Suprapubic skin (tissue), 4 donors: ENCODE results near the gene VTI1A. TPM values are rescaled to one million over a fixed set of nuclear protein-coding genes. Genes with fewer than 3 reads are reported as not detected.

Experiments used
- DNase-seq, 2 donors: peaks; one replicate each; pipeline ENCODE4 v3.0.0-alpha.2; 2019; ENCODE audit warnings: low spot score in 2 of 2
- H3K27ac ChIP-seq: fragments of 200-600 bp; sonication (generic); one replicate; pipeline ENCODE4 v1.5.1; 2019
- H3K27me3 ChIP-seq: fragments of 200-600 bp; sonication (generic); one replicate; pipeline ENCODE4 v1.5.1; 2019
- H3K36me3 ChIP-seq: fragments of 200-600 bp; sonication (generic); one replicate; pipeline ENCODE4 v1.5.1; 2019
- H3K4me1 ChIP-seq: fragments of 200-600 bp; sonication (generic); one replicate; pipeline ENCODE4 v1.5.1; 2019
- H3K4me3 ChIP-seq: fragments of 200-600 bp; sonication (generic); one replicate; pipeline ENCODE4 v1.5.1; 2019; ENCODE audit warnings: mild to moderate bottlenecking
- H3K9me3 ChIP-seq: fragments of 200-600 bp; sonication (generic); one replicate; pipeline ENCODE4 v1.5.1; 2019
- CTCF ChIP-seq, 2 donors: fragments of 200-600 bp in 1 of 2; fragments of 450-650 bp in 1 of 2; sonication (generic) in 1 of 2; IDR thresholded peaks; one replicate each; pipeline ENCODE4 v1.5.1; 2016 to 2019; ENCODE audit warnings: antibody characterized with exemption in 2 of 2, mild to moderate bottlenecking in 1 of 2, moderate library complexity in 1 of 2
- EP300 ChIP-seq: sonication (generic); formaldehyde crosslinking; IDR thresholded peaks from one replicate; pipeline ENCODE4 v1.6.1; 2017; ENCODE audit warnings: antibody characterized with exemption
- POLR2A ChIP-seq, 2 donors: fragments of 450-650 bp; IDR thresholded peaks; one replicate each; pipeline ENCODE4 v1.6.1; 2017; ENCODE audit warnings: antibody characterized with exemption in 2 of 2, mild to moderate bottlenecking in 2 of 2, moderate library complexity in 2 of 2
- POLR2AphosphoS5 ChIP-seq, 3 donors: sonication (generic); formaldehyde crosslinking; IDR thresholded peaks; one replicate each; pipeline ENCODE4 v1.6.1; 2017; ENCODE audit warnings: antibody characterized with exemption in 3 of 3
- WGBS: methylation state at CpG from one replicate; pipeline ENCODE4 v1.1.5; 2018; 5-methylcytosine and 5-hydroxymethylcytosine counted together
- total RNA-seq, 4 donors: library from RNA; depleted of rRNA; stranded (reverse); fragments of >200 nt; gene quantifications; one replicate each; pipeline ENCODE4 v1.1.0, GENCODE V29; 2016

VTI1A gene
- total RNA-seq, 4 donors from 2014 or later: 43.0 to 81.0 (median 49.2) TPM

- Histone ChIP-seq H3K4me3 (no peak overlapping the region), H3K27ac (no peak overlapping the region), H3K36me3 (peaks cover 71% of the 10 kb centered on the region), H3K9me3 (no peaks in the 10 kb centered on the region), H3K27me3 (no peaks in the 10 kb centered on the region), H3K4me1 (peaks cover 24% of the 10 kb centered on the region)
- no peak for DNase-seq
- 85% methylated on average over 1 of the region's 1 CpG for WGBS
- TF ChIP-seq EP300 (no peak), POLR2A (IDR thresholded peaks at IDR 0.05) (no peak), POLR2AphosphoS5 (IDR thresholded peaks at IDR 0.05) (no peak), CTCF (IDR thresholded peaks at IDR 0.05) (no peak)
Measured at GRCh38 chr10:112441520-112441919, 5.5 kb upstream of the VTI1A start.

DNA sequence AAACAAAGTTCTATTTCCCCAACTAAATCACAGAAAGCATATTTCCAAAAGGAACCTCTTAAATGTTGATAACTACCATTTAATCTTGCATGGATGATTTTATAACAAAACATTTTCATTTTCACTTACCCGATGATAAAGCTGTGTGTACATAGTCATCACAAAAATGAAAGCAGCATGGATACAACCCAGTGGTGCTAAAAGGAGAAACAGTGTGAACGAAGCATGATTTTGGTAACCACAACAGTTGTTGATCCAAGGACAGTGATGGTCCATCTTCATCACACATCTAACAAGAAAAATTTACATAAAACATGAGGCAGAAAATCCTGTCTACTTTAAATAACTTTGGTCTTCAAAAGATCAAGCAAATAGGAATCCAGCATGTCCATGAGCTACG, 5.0 kb upstream of the VTI1A start:
- H3K36me3 ChIP-seq: peaks cover 65% of the 10 kb centered on the region
- no peak for TF ChIP-seq POLR2A (IDR thresholded peaks at IDR 0.05)
- TF ChIP-seq EP300: no peak
- no peak for TF ChIP-seq CTCF (IDR thresholded peaks at IDR 0.05)
- no peak for TF ChIP-seq POLR2AphosphoS5 (IDR thresholded peaks at IDR 0.05)
- no peak overlapping the region for H3K4me3 ChIP-seq
- no peak for DNase-seq
- H3K9me3 ChIP-seq: no peaks in the 10 kb centered on the region
- 71% methylated on average over 3 of the region's 3 CpGs for WGBS
- peaks cover 24% of the 10 kb centered on the region for H3K4me1 ChIP-seq
- H3K27me3 ChIP-seq: no peaks in the 10 kb centered on the region
- H3K27ac ChIP-seq: no peak overlapping the region

- no peak for TF ChIP-seq POLR2AphosphoS5 (IDR thresholded peaks at IDR 0.05)
- TF ChIP-seq POLR2A (IDR thresholded peaks at IDR 0.05): no peak
- no peak for TF ChIP-seq EP300
- TF ChIP-seq CTCF (IDR thresholded peaks at IDR 0.05): peak in 1 of 2 donors; percentile 25
- Histone ChIP-seq H3K27ac (peak overlapping the region; percentile 90), H3K9me3 (no peaks in the 10 kb centered on the region), H3K4me1 (peaks cover 40% of the 10 kb centered on the region), H3K4me3 (peak overlapping the region; percentile 91), H3K27me3 (no peaks in the 10 kb centered on the region), H3K36me3 (peaks cover 36% of the 10 kb centered on the region)
- DNase-seq: no peak
- 2% methylated on average over 20 of the region's 20 CpGs for WGBS
Measured at GRCh38 chr10:112446055-112446854, 760 bp upstream of the VTI1A start.

- 1% methylated on average over 10 of the region's 10 CpGs for WGBS
- peak overlapping the region; percentile 90 for H3K27ac ChIP-seq
- no peak for TF ChIP-seq POLR2A (IDR thresholded peaks at IDR 0.05)
- no peak for TF ChIP-seq CTCF (IDR thresholded peaks at IDR 0.05)
- no peak for TF ChIP-seq POLR2AphosphoS5 (IDR thresholded peaks at IDR 0.05)
- TF ChIP-seq EP300: no peak
- peaks cover 40% of the 10 kb centered on the region for H3K4me1 ChIP-seq
- H3K9me3 ChIP-seq: no peaks in the 10 kb centered on the region
- peaks cover 23% of the 10 kb centered on the region for H3K36me3 ChIP-seq
- peak overlapping the region; percentile 91 for H3K4me3 ChIP-seq
- H3K27me3 ChIP-seq: no peaks in the 10 kb centered on the region
- DNase-seq: no peak
Measured at GRCh38 chr10:112447620-112447928, 559 bp downstream of the VTI1A start.

- Histone ChIP-seq H3K36me3 (peaks cover 11% of the 10 kb centered on the region), H3K27me3 (no peaks in the 10 kb centered on the region), H3K4me1 (peaks cover 37% of the 10 kb centered on the region), H3K4me3 (no peak overlapping the region), H3K27ac (no peak overlapping the region), H3K9me3 (no peaks in the 10 kb centered on the region)
- 66% methylated on average over 4 of the region's 4 CpGs for WGBS
- no peak for TF ChIP-seq CTCF (IDR thresholded peaks at IDR 0.05)
- DNase-seq: no peak
Measured at GRCh38 chr10:112448888-112449287, 1.9 kb downstream of the VTI1A start.
